GM12878 (cell line): ENCODE data around the gene ITLN1. TPM values are rescaled to one million over a fixed set of nuclear protein-coding genes. Genes with fewer than 3 reads are reported as not detected.

Experiments
- BMI1 ChIP-seq: fragments of 450-650 bp; IDR thresholded peaks from 2 replicates; pipeline ENCODE4 v1.6.1; 2016; ENCODE audit warnings: mild to moderate bottlenecking, moderate library complexity, borderline replicate concordance
- EED ChIP-seq: sonication (generic); IDR thresholded peaks from 2 replicates; pipeline ENCODE4 v1.6.1; 2016; ENCODE audit warnings: antibody characterized with exemption, low read depth
- EGR1 ChIP-seq, 2 experiments: IDR thresholded peaks; 1 replicate in 1 of 2; 2 replicates in 1 of 2; pipeline ENCODE4 v1.6.1; 2011 to 2012; ENCODE audit warnings: low read depth in 2 of 2, low read length in 2 of 2, borderline replicate concordance in 1 of 2, mild to moderate bottlenecking in 1 of 2, moderate library complexity in 1 of 2
- ELK1 ChIP-seq: IDR thresholded peaks from 2 replicates; pipeline ENCODE4 v1.6.1; 2012; ENCODE audit warnings: low read depth, low read length, improper control_type of control experiment
- ESRRA ChIP-seq: IDR thresholded peaks from 2 replicates; pipeline ENCODE4 v1.6.1; 2012; ENCODE audit warnings: mild to moderate bottlenecking, low read length, improper control_type of control experiment
- ETV6 ChIP-seq, 2 experiments: fragments of 450-650 bp in 1 of 2; IDR thresholded peaks in 1 of 2; conservative IDR thresholded peaks in 1 of 2; 2 replicates each; pipeline ENCODE4 v1.6.1; 2014; ENCODE audit warnings: antibody characterized with exemption in 1 of 2, borderline replicate concordance in 1 of 2, low read depth in 1 of 2, mild to moderate bottlenecking in 1 of 2, moderate library complexity in 1 of 2
- FOXM1 ChIP-seq: IDR thresholded peaks from 2 replicates; pipeline ENCODE4 v1.6.1; 2012; ENCODE audit warnings: low read depth, mild to moderate bottlenecking, inconsistent platforms, low read length, moderate library complexity
- HDAC6 ChIP-seq: fragments of 200-600 bp; sonication (generic); IDR thresholded peaks from one replicate; pipeline ENCODE4 v1.8.0; 2017; ENCODE audit warnings: antibody characterized with exemption; ENCODE audit not compliant: unreplicated experiment
- IRF4 ChIP-seq: IDR thresholded peaks from 2 replicates; pipeline ENCODE4 v1.6.1; 2011; ENCODE audit warnings: low read depth, low read length
- MEF2A ChIP-seq: IDR thresholded peaks from 2 replicates; pipeline ENCODE4 v1.6.1; 2011; ENCODE audit warnings: low read depth, mild to moderate bottlenecking, low read length, moderate library complexity; ENCODE audit not compliant: insufficient read depth
- MTA3 ChIP-seq: IDR thresholded peaks from 2 replicates; pipeline ENCODE4 v1.6.1; 2012; ENCODE audit warnings: low read length, inconsistent platforms, borderline replicate concordance
- PML ChIP-seq: IDR thresholded peaks from 2 replicates; pipeline ENCODE4 v1.6.1; 2012; ENCODE audit warnings: low read length, inconsistent platforms
- RBBP5 ChIP-seq: fragments of 200-600 bp; sonication (generic); conservative IDR thresholded peaks from 2 replicates; pipeline ENCODE4 v1.6.1; 2016
- REST ChIP-seq: IDR thresholded peaks from 2 replicates; pipeline ENCODE4 v1.6.1; 2012; ENCODE audit warnings: mild to moderate bottlenecking, low read depth, low read length
- SIN3A ChIP-seq: IDR thresholded peaks from 2 replicates; pipeline ENCODE4 v1.6.1; 2012; ENCODE audit warnings: low read depth, low read length, improper control_type of control experiment
- SIX5 ChIP-seq: IDR thresholded peaks from 2 replicates; pipeline ENCODE4 v1.6.1; 2011; ENCODE audit warnings: mild to moderate bottlenecking, low read depth, low read length, moderate library complexity; ENCODE audit not compliant: severe bottlenecking
- SREBF2 ChIP-seq: IDR thresholded peaks from 2 replicates; pipeline ENCODE4 v1.6.1; 2012; ENCODE audit warnings: mild to moderate bottlenecking, low read length
- TCF12 ChIP-seq: IDR thresholded peaks from 2 replicates; pipeline ENCODE4 v1.6.1; 2011; ENCODE audit warnings: low read depth, mild to moderate bottlenecking, low read length
- YY1 ChIP-seq: IDR thresholded peaks from 2 replicates; pipeline ENCODE4 v1.6.1; 2011; ENCODE audit warnings: low read depth, mild to moderate bottlenecking, low read length
- polyA plus RNA-seq, 11 experiments: library from polyadenylated mRNA; depleted of rRNA in 4 of 11; unstranded in 6 of 11; stranded (reverse) in 5 of 11; fragments of >200 nt; fragmentation: Nextera tagmentation in 4 of 11; fragmentation: Illumina TruSeq in 1 of 11; extraction: Ambion mirVana in 4 of 11; extraction: Trizol in 1 of 11; gene quantifications; 1 replicate in 1 of 11; 2 replicates in 10 of 11; pipeline versions ENCODE4 v1.2.1 to v1.2.3, GENCODE V29; 2011 to 2016; ENCODE audit warnings: inconsistent platforms in 2 of 11, missing spikeins in 2 of 11, low read depth in 1 of 11
- total RNA-seq, 4 experiments: library from RNA; depleted of rRNA in 3 of 4; stranded (reverse); fragments of >200 nt in 3 of 4; fragmentation: Illumina TruSeq in 1 of 4; extraction: Trizol in 1 of 4; gene quantifications; 2 replicates each; pipeline versions ENCODE4 v1.2.1 to v1.2.3, GENCODE V29; 2013 to 2021
- TF ChIP-seq, protein P1 (sequence below): fragments of 450-650 bp; IDR thresholded peaks from 2 replicates; pipeline ENCODE4 v1.6.1; 2017; ENCODE audit warnings: borderline replicate concordance
- TF ChIP-seq, protein P2 (sequence below): fragments of 150-350 bp; IDR thresholded peaks from 2 replicates; pipeline ENCODE4 v1.6.1; 2016; ENCODE audit warnings: low read depth, low read length

Gene ITLN1
- total and polyA plus RNA-seq, 10 of the 15 experiments (the other 5 are each of a cell fraction or from before 2014, with no cell fraction given) = not detected

DNA sequence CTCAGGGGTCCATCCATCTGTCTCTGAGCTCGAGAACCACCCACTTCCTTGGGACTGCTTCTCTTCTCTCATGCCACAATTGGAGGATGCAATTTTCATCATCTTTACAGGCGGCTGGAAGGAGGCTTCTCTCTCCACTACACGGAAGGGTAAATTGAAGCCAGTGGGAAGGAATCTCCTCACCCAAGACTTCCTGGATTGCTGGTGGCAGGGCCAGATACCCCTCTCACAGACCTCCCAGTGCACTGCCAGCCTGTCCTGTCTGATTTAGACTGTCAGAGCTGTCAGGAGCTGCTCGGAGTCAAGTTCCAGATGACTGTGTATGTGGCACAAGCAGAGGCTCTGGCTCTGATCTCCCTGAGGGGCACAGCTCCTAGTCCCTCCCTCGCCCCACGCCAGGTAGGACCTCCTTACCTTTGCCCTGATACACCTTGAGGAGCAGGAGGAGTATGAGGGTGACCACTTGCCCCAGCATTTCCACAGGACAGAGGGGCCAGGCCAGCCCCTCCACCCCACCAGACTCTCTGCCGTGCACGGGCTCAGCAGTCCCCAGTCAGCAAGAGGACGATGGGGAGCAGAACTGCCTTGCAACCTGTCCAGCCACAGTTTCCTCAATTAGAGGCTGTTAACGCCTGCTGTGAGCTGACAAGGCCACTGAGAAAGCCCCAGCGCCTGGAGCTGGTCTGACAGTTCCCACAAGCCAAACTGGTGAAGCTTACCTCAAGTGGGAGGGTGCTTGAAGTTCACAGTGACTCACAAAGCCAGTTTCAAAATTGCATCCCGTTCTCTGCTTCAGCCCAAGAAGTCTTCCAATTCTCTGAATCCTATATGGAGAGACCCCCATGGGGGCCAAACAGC, 22.5 kb downstream of the ITLN1 start, which contains the start of gene CD244 (continued):
- TF ChIP-seq HDAC6 (no peak), FOXM1 (no peak), IRF4 (no peak), ELK1 (no peak), ESRRA (no peak), SIN3A (no peak), EGR1 (IDR thresholded peaks at IDR 0.05; ENCODE audit: borderline replicate concordance in 1 of 2, low read depth in 2 of 2, low read length in 2 of 2) (no peak), RBBP5 (no peak), REST (no peak), ETV6 (conservative IDR thresholded peaks at IDR 0.05 in 1 of 2, IDR thresholded peaks at IDR 0.05 in 1 of 2; ENCODE audit: borderline replicate concordance in 1 of 2, low read depth in 1 of 2) (no peak), TCF12 (peak; percentile 65; the same call in 1 of the 2 replicates), PML (no peak), MEF2A (no peak), BMI1 (no peak), SREBF2 (no peak), YY1 (no peak), EED (no peak), SIX5 (no peak), MTA3 (no peak)
- TF ChIP-seq, protein P1, sequence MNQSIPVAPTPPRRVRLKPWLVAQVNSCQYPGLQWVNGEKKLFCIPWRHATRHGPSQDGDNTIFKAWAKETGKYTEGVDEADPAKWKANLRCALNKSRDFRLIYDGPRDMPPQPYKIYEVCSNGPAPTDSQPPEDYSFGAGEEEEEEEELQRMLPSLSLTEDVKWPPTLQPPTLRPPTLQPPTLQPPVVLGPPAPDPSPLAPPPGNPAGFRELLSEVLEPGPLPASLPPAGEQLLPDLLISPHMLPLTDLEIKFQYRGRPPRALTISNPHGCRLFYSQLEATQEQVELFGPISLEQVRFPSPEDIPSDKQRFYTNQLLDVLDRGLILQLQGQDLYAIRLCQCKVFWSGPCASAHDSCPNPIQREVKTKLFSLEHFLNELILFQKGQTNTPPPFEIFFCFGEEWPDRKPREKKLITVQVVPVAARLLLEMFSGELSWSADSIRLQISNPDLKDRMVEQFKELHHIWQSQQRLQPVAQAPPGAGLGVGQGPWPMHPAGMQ = no peak
- TF ChIP-seq, protein P2, sequence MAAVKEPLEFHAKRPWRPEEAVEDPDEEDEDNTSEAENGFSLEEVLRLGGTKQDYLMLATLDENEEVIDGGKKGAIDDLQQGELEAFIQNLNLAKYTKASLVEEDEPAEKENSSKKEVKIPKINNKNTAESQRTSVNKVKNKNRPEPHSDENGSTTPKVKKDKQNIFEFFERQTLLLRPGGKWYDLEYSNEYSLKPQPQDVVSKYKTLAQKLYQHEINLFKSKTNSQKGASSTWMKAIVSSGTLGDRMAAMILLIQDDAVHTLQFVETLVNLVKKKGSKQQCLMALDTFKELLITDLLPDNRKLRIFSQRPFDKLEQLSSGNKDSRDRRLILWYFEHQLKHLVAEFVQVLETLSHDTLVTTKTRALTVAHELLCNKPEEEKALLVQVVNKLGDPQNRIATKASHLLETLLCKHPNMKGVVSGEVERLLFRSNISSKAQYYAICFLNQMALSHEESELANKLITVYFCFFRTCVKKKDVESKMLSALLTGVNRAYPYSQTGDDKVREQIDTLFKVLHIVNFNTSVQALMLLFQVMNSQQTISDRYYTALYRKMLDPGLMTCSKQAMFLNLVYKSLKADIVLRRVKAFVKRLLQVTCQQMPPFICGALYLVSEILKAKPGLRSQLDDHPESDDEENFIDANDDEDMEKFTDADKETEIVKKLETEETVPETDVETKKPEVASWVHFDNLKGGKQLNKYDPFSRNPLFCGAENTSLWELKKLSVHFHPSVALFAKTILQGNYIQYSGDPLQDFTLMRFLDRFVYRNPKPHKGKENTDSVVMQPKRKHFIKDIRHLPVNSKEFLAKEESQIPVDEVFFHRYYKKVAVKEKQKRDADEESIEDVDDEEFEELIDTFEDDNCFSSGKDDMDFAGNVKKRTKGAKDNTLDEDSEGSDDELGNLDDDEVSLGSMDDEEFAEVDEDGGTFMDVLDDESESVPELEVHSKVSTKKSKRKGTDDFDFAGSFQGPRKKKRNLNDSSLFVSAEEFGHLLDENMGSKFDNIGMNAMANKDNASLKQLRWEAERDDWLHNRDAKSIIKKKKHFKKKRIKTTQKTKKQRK = no peak
